ENCODE measurements around the gene FIGLA. TPM values are rescaled to one million over a fixed set of nuclear protein-coding genes. Genes with fewer than 3 reads are reported as not detected.

The FIGLA gene, protein sequence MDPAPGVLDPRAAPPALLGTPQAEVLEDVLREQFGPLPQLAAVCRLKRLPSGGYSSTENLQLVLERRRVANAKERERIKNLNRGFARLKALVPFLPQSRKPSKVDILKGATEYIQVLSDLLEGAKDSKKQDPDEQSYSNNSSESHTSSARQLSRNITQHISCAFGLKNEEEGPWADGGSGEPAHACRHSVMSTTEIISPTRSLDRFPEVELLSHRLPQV
- polyA plus RNA-seq (2012; rRNA removed), result not detected in 2 replicates
- not detected in 2 replicates for polyA plus RNA-seq (2012; cell fraction: cytosol; rRNA removed)
- not detected in 2 replicates for polyA plus RNA-seq (2012; cell fraction: nucleus; rRNA removed)

- H3K9ac ChIP-seq, result no peak within 1 kb of the TSS
- H3K79me2 ChIP-seq (ENCODE audit: insufficient read depth), result no peaks in the 10 kb centered on the region
- CTCF ChIA-PET, result interaction anchor here (0.6 to 5.6 kb wide), 39 partner anchors 10 to 487 kb away, joined by 3 to 56 read pairs (median 5); partner anchors contain the start of genes ADD2 and FAM136A
- no peaks in the 10 kb centered on the region for H3K9me2 ChIP-seq
- H2AFZ ChIP-seq (ENCODE audit: low read depth), result peak within 1 kb of the TSS; percentile 51; the same call in 1 of the 2 replicates
- no peaks in the 10 kb centered on the region for H3K9me3 ChIP-seq
- peaks cover 44% of the 10 kb centered on the region for H3K27me3 ChIP-seq (ENCODE audit: insufficient read depth)
- no peaks in the 10 kb centered on the region for H4K20me1 ChIP-seq (ENCODE audit: insufficient read depth)
- POLR2A ChIA-PET, result no interaction called here
- no peaks in the 10 kb centered on the region for H3K36me3 ChIP-seq (replicated peaks in 1 of 2; ENCODE audit: control insufficient read depth in 1 of 2, insufficient read depth in 2 of 2, low read length in 1 of 2)
- H3K4me1 ChIP-seq (ENCODE audit: control insufficient read depth in 1 of 2, insufficient read depth in 2 of 2, low read depth in 1 of 2, low read length in 1 of 2), result peaks cover 0 to 9% of the 10 kb centered on the region in 2 experiments; a peak in 1 of 4 replicates
- 22% methylated on average over 18 of the region's 69 CpGs for WGBS (ENCODE audit: low lambda C conversion rate)
- TF ChIP-seq EZH2phosphoT487 (IDR thresholded peaks at IDR 0.05; ENCODE audit: borderline replicate concordance, low read depth) (peak; percentile 66; the same call in 1 of the 2 replicates), POLR2AphosphoS5 (IDR thresholded peaks at IDR 0.05; ENCODE audit: low read depth, low read length) (no peak), RFX5 (IDR thresholded peaks at IDR 0.05; ENCODE audit: low read length) (no peak), JUND (IDR thresholded peaks at IDR 0.05) (no peak), EP300 (IDR thresholded peaks at IDR 0.05; ENCODE audit: borderline replicate concordance in 1 of 2, low read depth in 1 of 2, low read length in 1 of 2) (no peak), FOXM1 (IDR thresholded peaks at IDR 0.05; ENCODE audit: low read depth) (no peak), REST (IDR thresholded peaks at IDR 0.05; ENCODE audit: low read depth, low read length) (no peak), NFIC (IDR thresholded peaks at IDR 0.05; ENCODE audit: borderline replicate concordance) (no peak)
- H3K27ac ChIP-seq (ENCODE audit: low read depth in 2 of 2, low read length in 1 of 2), result no peak within 1 kb of the TSS
- H3K4me3 ChIP-seq (ENCODE audit: low read depth in 2 of 2, low read length in 1 of 2), result peak within 1 kb of the TSS; percentile 26 to 55
- peak within 1 kb of the TSS; percentile 76 for H3K4me2 ChIP-seq
- H3F3A ChIP-seq (replicated peaks; ENCODE audit: insufficient read depth), result no peaks in the 10 kb centered on the region
- DNase-seq, result peak; percentile 78
These were observed at the start of gene FIGLA for GRCh38 chr2:70790136-70790828. FIGLA (minus strand) TSS chr2:70790643; CDS start chr2:70790638, 5 bp downstream.

DNA sequence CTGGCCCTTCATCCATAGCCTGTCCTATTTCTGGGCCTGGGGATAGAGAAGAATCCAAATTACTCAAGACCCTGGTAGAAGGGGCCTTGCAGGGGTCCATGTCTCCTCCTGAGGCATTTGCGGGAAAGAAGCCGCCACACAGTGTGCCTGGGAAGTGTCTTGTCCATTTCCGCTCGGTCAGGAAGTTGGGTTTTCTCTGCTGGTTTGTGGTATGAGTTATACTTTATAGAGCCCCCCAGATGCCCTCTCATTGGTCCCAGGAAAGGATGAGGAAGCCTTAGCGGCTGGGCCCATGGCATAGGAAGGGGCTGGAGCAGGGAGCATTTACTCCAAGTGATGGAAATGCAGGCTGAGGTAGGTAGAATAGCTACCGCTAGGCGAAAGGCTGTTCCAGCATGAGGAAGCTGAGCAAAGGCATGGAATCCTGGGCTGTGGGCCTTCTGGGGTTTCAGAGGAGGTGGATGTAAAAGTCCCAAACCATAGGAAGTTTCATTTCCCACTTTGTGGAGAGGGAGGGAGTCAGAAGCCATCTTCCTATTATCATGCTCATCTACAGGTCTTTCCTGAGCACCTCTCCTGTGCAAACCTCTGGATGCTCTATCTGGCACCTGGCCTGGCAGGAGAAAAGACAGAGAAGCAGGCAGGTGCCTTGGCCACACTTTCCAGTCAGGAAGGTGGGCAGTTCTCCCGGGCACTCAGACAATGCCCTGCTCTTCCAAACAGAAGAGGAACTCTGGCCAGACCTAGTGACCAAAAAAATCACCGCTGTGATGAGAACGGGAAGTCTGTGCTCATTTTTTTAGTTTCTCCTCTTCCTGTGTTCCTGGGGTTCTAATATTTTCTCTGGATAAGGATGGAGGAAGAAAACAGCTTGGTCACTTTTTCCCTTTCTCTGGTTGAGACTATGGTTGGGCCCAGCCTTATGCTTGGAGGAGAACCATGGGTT lies 47.8 kb upstream of the FIGLA start:
- WGBS (ENCODE audit: low lambda C conversion rate), result 76% methylated on average over 10 of the region's 10 CpGs
- ChIA-PET POLR2A (no interaction called here), CTCF (interaction anchor here (0.6 kb wide), 1 partner anchor 110 kb away, joined by 3 read pairs; no protein-coding TSS in a partner anchor)
- H3K4me2 ChIP-seq, result no peak overlapping the region
- H3K4me1 ChIP-seq (ENCODE audit: control insufficient read depth in 1 of 2, insufficient read depth in 2 of 2, low read depth in 1 of 2, low read length in 1 of 2), result no peaks in the 10 kb centered on the region
- no peak overlapping the region for H3K9ac ChIP-seq
- no peaks in the 10 kb centered on the region for H4K20me1 ChIP-seq (ENCODE audit: insufficient read depth)
- H3K79me2 ChIP-seq (ENCODE audit: insufficient read depth), result no peaks in the 10 kb centered on the region
- H3K27me3 ChIP-seq (ENCODE audit: insufficient read depth), result no peaks in the 10 kb centered on the region; the same call in 1 of the 2 replicates
- no peak overlapping the region for H3K27ac ChIP-seq (ENCODE audit: low read depth in 2 of 2, low read length in 1 of 2)
- H3F3A ChIP-seq (replicated peaks; ENCODE audit: insufficient read depth), result no peaks in the 10 kb centered on the region
- no peaks in the 10 kb centered on the region for H3K9me2 ChIP-seq
- no peaks in the 10 kb centered on the region for H3K36me3 ChIP-seq (replicated peaks in 1 of 2; ENCODE audit: control insufficient read depth in 1 of 2, insufficient read depth in 2 of 2, low read length in 1 of 2)
- no peaks in the 10 kb centered on the region for H3K9me3 ChIP-seq
- no peak for DNase-seq
- no peak overlapping the region for H2AFZ ChIP-seq (ENCODE audit: low read depth)
- no peak overlapping the region for H3K4me3 ChIP-seq (ENCODE audit: low read depth in 2 of 2, low read length in 1 of 2)
- TF ChIP-seq USF2 (IDR thresholded peaks at IDR 0.05; ENCODE audit: borderline replicate concordance, low read depth, low read length), result no peak
- no peak for TF ChIP-seq TCF12 (IDR thresholded peaks at IDR 0.05)
- no peak for TF ChIP-seq JUND (IDR thresholded peaks at IDR 0.05)
- no peak for TF ChIP-seq RXRA (IDR thresholded peaks at IDR 0.05; ENCODE audit: borderline replicate concordance, low read depth)
- no peak for TF ChIP-seq RAD21 (IDR thresholded peaks at IDR 0.05; ENCODE audit: low read length)
- TF ChIP-seq MXI1 (IDR thresholded peaks at IDR 0.05; ENCODE audit: low read depth, low read length), result no peak
- no peak for TF ChIP-seq CHD2 (IDR thresholded peaks at IDR 0.05; ENCODE audit: low read length, partially characterized antibody)
- no peak for TF ChIP-seq EZH2phosphoT487 (IDR thresholded peaks at IDR 0.05; ENCODE audit: borderline replicate concordance, low read depth)
- no peak for TF ChIP-seq TAF1 (IDR thresholded peaks at IDR 0.05; ENCODE audit: borderline replicate concordance, low read depth, low read length)
- TF ChIP-seq SMC3 (IDR thresholded peaks at IDR 0.05; ENCODE audit: low read depth, low read length), result no peak
- no peak for TF ChIP-seq MAX (IDR thresholded peaks at IDR 0.05; ENCODE audit: low read depth)
- no peak for TF ChIP-seq RFX5 (IDR thresholded peaks at IDR 0.05; ENCODE audit: low read length)
- no peak for TF ChIP-seq NRF1 (IDR thresholded peaks at IDR 0.05; ENCODE audit: low read depth, low read length)
- no peak for TF ChIP-seq NFIC (IDR thresholded peaks at IDR 0.05; ENCODE audit: borderline replicate concordance)

All from SK-N-SH (cell line).